ENCODE measurements around the gene NOL12.

GRCh38 chr22:37669586-37669985 lies 16.6 kb upstream of the NOL12 start:
- TF ChIP-seq CTCF (IDR thresholded peaks at IDR 0.05) (no peak), POLR2AphosphoS5 (IDR thresholded peaks at IDR 0.05; ENCODE audit: low read depth, low read length) (no peak), REST (IDR thresholded peaks at IDR 0.05; ENCODE audit: insufficient read depth in 1 of 2, low read depth in 2 of 2, low read length in 1 of 2) (no peak), SIN3A (IDR thresholded peaks at IDR 0.05; ENCODE audit: borderline replicate concordance, insufficient read depth, low read depth, low read length) (no peak)

Data from Panc1 (cell line).